Activated CD4-positive, alpha-beta T cell treated with anti-CD3 and anti-CD28 coated beads, Interleukin-2, amount 50 U/mL, for 16 hours (primary cell): ENCODE results near the gene TESK1.
"Not testable (repeated sequence)": the region's sequence is repeated elsewhere in the genome, so short reads cannot be mapped to it uniquely, and the experiment has no call there.

Experiments
- DNase-seq: peaks from one replicate; pipeline ENCODE4 v3.0.0-alpha.2; 2020

Gene TESK1

GRCh38 chr9:35604578-35605350 is at the start of gene TESK1:
TSS of gene TESK1 (plus strand) at chr9:35605262. CDS start at chr9:35605620, 358 bp downstream.
- DNase-seq = peak; percentile 87

GRCh38 chr9:35555881-35556280 is 49.2 kb upstream of the TESK1 start:
- no peak for DNase-seq

GRCh38 chr9:35556776-35557175 is 48.3 kb upstream of the TESK1 start:
- no peak for DNase-seq

GRCh38 chr9:35557320-35557719 is 47.7 kb upstream of the TESK1 start:
- DNase-seq = no peak

- no peak for DNase-seq
These were observed 46.9 kb upstream of the TESK1 start for GRCh38 chr9:35558185-35558584.

GRCh38 chr9:35559792-35560530 is 45.1 kb upstream of the TESK1 start:
- no peak for DNase-seq

GRCh38 chr9:35560625-35561337 is 44.3 kb upstream of the TESK1 start:
- no peak for DNase-seq

GRCh38 chr9:35561468-35562261 is 43.4 kb upstream of the TESK1 start:
- DNase-seq = no peak

- DNase-seq = no peak
These were observed 41.9 kb upstream of the TESK1 start for GRCh38 chr9:35562895-35563780.

GRCh38 chr9:35563791-35564197 is 41.3 kb upstream of the TESK1 start:
- DNase-seq = no peak

- DNase-seq = no peak
These were observed 40.4 kb upstream of the TESK1 start for GRCh38 chr9:35564658-35565061.

- DNase-seq = no peak
These were observed 38.6 kb upstream of the TESK1 start for GRCh38 chr9:35566417-35566816.

GRCh38 chr9:35568196-35568595 is 36.9 kb upstream of the TESK1 start:
- no peak for DNase-seq

GRCh38 chr9:35569206-35569605 is 35.9 kb upstream of the TESK1 start:
- no peak for DNase-seq

- DNase-seq = peak; percentile 81
These were observed 34.2 kb upstream of the TESK1 start for GRCh38 chr9:35570709-35571504.

- no peak for DNase-seq
These were observed 30.4 kb upstream of the TESK1 start for GRCh38 chr9:35574578-35575122.

GRCh38 chr9:35575478-35575877 is 29.6 kb upstream of the TESK1 start:
- no peak for DNase-seq

GRCh38 chr9:35577486-35577885 is 27.6 kb upstream of the TESK1 start:
- no peak for DNase-seq

GRCh38 chr9:35579130-35579529 is 25.9 kb upstream of the TESK1 start:
- peak; percentile 64 for DNase-seq

- DNase-seq = not testable (repeated sequence)
These were observed 25.3 kb upstream of the TESK1 start for GRCh38 chr9:35579659-35580227.
